Ectodermal cell (in vitro differentiated cells): ENCODE results near the gene KIF16B.

Experiments used
- H3K27ac ChIP-seq: 2 replicates; pipeline ENCODE4 v1.7.0; 2013; ENCODE audit warnings: mild to moderate bottlenecking, low read depth, low read length; ENCODE audit not compliant: insufficient read depth, poor library complexity, severe bottlenecking
- H3K27me3 ChIP-seq: 2 replicates; pipeline ENCODE4 v1.7.0; 2013; ENCODE audit warnings: mild to moderate bottlenecking, low read length; ENCODE audit not compliant: insufficient read depth, control insufficient read depth, poor library complexity, severe bottlenecking
- H3K36me3 ChIP-seq: one replicate; pipeline ENCODE4 v1.7.0; 2013; ENCODE audit warnings: low read length; ENCODE audit not compliant: control insufficient read depth, insufficient read depth
- H3K4me1 ChIP-seq: one replicate; pipeline ENCODE4 v1.7.0; 2013; ENCODE audit warnings: low read length; ENCODE audit not compliant: control insufficient read depth, insufficient read depth
- H3K4me3 ChIP-seq: 2 replicates; pipeline ENCODE4 v1.7.0; 2013; ENCODE audit warnings: low read depth, low read length, control low read depth; ENCODE audit not compliant: insufficient read depth
- H3K9me3 ChIP-seq: 2 replicates; pipeline ENCODE4 v1.7.0; 2013; ENCODE audit warnings: mild to moderate bottlenecking, low read length, moderate library complexity; ENCODE audit not compliant: control insufficient read depth
- WGBS, 2 experiments: methylation state at CpG; one replicate each; pipeline ENCODE4 v1.1.7; 2013; ENCODE audit warnings: missing lambda C conversion rate in 2 of 2; 5-methylcytosine and 5-hydroxymethylcytosine counted together

The KIF16B gene

DNA sequence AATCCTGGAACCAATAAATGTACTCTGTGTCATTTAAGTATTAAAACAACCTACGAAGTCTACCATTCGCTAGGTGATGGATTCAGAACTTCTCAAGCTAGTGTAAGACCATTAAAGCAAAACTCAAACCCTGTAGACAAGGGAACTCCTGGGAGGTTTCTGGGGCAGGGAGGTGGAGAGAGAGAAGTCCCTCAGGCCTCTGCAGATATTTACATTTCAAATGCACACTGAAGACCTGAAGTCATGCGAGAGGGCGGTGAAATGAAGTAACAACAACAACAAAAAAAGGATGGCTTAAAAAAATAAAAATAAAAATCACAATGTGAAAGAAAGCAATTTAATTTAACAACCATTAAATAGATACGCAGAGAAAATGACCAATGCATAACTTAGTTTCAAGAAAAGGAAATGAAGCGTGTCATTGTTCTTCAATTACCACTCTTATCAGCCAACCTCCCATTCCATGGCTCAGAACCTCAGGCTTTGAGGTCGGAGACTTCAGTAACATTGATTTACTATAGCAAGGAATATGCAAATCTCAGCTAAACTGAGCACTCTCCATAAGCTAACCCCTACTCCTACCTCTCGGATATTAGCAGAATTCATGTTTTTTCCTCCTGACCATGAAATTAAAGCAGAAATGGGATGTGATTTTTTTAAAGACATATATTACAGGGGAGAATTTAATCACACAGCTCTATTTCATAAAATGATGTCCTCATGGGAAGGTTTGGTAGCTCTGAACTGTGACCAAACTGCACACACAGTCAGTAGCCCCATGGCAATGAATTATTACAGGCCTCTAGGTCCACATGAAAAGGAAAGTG is 140.6 kb downstream of the KIF16B start:
- H3K27ac ChIP-seq = no peak overlapping the region
- no peaks in the 10 kb centered on the region for H3K4me1 ChIP-seq
- no peaks in the 10 kb centered on the region for H3K36me3 ChIP-seq
- H3K27me3 ChIP-seq = no peaks in the 10 kb centered on the region
- WGBS, 2 experiments = 92 to 96% methylated on average over 6 of the region's 8 CpGs
- H3K4me3 ChIP-seq = no peak overlapping the region
- no peaks in the 10 kb centered on the region for H3K9me3 ChIP-seq

DNA sequence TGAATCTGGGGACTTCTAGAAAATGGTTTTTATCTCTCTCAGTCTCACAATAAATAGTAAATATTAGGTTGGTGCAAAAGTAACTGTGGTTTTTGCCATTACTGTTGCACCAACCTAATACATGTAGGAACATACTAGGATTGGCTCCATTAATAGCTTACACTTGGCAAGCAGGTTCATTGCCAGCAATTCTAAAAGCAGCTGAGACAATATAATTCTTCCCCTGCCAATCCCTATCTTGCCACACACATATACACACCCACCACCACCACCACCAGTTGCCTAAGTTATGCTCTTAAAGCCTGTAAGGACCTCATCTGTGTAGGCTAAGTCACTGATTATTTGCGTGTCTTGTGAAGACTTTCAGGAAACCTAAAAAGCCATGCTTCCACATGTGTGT is 145.1 kb downstream of the KIF16B start:
- Histone ChIP-seq H3K4me3 (no peak overlapping the region), H3K9me3 (no peaks in the 10 kb centered on the region), H3K27ac (no peak overlapping the region), H3K36me3 (no peaks in the 10 kb centered on the region), H3K4me1 (no peaks in the 10 kb centered on the region), H3K27me3 (no peaks in the 10 kb centered on the region)
- 93 to 100% methylated on average over 1 of the region's 1 CpG for WGBS, 2 experiments

DNA sequence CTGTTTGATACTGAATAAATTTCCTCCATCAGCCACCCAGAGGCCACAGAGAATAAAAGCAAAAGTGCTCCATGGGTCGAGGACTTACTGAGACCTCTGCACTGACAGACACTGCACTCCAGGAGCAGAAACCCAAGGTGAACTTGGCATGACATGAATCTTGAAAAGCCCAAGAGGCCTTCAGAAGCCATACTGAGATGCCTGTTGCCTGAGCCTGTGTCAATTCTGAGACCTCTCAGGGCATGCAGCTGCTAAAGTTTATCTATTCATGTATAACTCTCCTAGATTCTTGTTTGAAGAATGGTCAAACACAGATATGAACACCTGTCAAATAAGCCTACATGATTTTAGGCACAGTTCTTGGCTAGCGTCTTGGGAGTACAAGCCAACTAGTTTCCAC is 145.7 kb downstream of the KIF16B start:
- Histone ChIP-seq H3K27me3 (no peaks in the 10 kb centered on the region), H3K4me1 (no peaks in the 10 kb centered on the region), H3K27ac (no peak overlapping the region), H3K9me3 (no peaks in the 10 kb centered on the region), H3K36me3 (no peaks in the 10 kb centered on the region), H3K4me3 (no peak overlapping the region)
- 90 to 95% methylated on average over 2 of the region's 2 CpGs for WGBS, 2 experiments

DNA sequence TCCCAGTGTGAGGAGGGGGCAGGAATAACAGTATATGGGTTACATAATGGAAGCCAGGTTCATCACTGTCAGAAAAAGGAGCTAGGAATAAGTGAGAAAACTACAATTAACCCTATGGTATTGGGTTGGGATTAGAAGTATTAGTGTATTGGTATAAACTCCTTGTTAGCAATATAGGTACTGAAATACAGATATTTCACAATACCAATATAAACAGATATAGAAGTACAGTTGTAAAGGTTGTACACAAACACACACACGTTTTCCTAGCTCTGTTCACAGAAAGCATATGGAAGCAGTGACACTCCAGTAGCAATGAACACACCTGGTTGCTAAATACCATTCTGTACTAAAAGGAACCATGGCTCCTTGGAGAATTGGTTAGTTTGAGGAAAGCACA is 148.5 kb downstream of the KIF16B start:
- Histone ChIP-seq H3K36me3 (no peaks in the 10 kb centered on the region), H3K9me3 (no peaks in the 10 kb centered on the region), H3K4me3 (no peak overlapping the region), H3K27ac (no peak overlapping the region), H3K27me3 (no peaks in the 10 kb centered on the region), H3K4me1 (no peaks in the 10 kb centered on the region)
- WGBS, 2 experiments = 92 to 100% methylated on average over 1 of the region's 1 CpG

DNA sequence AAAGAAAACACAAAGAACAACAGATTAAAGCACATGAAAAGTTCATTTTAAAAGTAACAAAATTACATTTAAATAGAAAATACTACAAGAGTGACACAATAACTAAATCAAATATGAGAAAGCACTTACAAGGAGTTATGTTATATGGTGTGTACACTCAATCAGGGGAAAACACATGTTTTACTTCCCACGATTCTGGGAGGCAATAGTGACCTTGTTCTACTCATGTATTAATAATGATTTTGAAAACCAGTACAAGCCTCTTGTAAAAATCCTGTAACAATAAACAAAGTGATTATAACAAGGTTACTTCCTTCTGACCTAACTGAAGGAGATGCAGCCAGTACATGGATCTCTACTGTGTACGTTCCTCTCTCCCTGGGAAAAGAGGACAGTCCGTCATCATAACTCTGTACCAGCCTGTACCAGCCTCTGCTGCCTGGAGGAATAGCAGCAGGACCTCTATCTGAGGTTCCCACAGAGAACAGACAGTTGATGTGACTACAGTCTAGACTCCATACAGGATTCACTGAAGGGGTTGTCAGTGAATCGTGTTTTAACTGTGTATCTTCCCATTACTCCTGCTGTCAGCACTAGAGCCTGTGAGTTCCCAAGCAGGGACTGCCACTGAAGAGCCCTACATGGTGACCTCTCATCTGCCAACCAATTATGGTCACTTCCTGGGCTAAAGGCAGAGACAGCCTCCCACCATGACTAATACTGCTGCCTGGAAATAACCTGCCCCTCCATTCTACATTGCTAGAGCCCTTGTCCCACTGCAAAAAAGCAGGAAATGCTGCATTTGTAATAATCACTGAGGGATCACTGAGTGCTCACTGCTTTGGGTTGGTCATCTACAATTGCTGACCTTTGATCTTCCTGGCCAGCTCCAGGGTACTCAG is 149.7 kb downstream of the KIF16B start:
- 92 to 93% methylated on average over 3 of the region's 4 CpGs for WGBS, 2 experiments
- no peak overlapping the region for H3K27ac ChIP-seq
- no peaks in the 10 kb centered on the region for H3K4me1 ChIP-seq
- no peaks in the 10 kb centered on the region for H3K9me3 ChIP-seq
- H3K27me3 ChIP-seq = no peaks in the 10 kb centered on the region
- no peaks in the 10 kb centered on the region for H3K36me3 ChIP-seq
- H3K4me3 ChIP-seq = no peak overlapping the region

DNA sequence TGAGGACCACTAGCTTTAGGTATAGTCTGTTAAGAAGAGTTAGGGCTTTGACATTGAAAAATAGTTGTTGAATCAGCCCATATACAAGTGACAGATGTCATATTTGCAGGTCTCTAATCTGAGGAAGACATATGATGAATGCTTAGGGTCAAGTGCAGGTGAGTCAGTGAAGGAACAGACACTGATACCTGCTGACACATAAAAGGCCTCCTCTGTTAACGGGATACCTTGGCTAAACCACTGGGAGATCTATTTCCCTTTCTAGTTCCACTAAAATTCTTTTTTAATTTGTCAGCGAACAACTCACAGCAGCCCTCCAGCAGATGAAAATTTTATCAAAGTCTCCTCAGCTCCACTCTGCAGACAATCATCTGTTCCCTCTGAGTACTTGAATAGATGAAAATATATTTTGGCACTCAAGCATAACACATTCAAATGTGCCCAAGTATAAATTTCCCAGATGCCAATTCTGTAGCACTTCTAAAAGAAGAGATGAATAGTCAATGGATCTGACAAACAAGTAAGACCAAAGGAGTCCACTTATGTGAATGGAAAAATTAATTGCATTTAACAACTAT is 154.0 kb downstream of the KIF16B start:
- H3K9me3 ChIP-seq = no peaks in the 10 kb centered on the region
- H3K4me1 ChIP-seq = no peaks in the 10 kb centered on the region
- H3K4me3 ChIP-seq = no peak overlapping the region
- no peak overlapping the region for H3K27ac ChIP-seq
- 89 to 93% methylated on average over 2 of the region's 2 CpGs for WGBS, 2 experiments
- H3K36me3 ChIP-seq = no peaks in the 10 kb centered on the region
- no peaks in the 10 kb centered on the region for H3K27me3 ChIP-seq

DNA sequence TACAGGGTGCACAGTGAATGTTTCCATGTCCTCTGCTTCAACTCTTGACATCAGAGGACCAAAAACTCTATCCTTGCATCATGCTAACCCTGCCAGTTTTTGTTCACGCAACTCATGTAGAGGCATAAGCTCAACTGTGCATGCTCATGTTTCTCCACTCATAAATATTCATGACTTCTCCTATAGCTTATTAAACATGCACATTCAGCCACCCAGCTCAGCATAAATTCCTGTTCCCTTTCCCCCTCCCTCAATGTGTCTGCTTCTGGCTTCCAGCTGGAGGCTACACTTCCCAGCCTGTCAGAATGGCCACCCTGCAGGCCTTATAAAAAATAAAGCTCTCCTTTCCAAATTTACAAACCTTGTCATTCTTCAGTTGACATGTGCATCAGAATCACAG is 154.6 kb downstream of the KIF16B start:
- Histone ChIP-seq H3K27me3 (no peaks in the 10 kb centered on the region), H3K27ac (no peak overlapping the region), H3K4me1 (no peaks in the 10 kb centered on the region), H3K9me3 (no peaks in the 10 kb centered on the region), H3K4me3 (no peak overlapping the region), H3K36me3 (no peaks in the 10 kb centered on the region)
- WGBS, 2 experiments = 94 to 95% methylated on average over 1 of the region's 1 CpG

DNA sequence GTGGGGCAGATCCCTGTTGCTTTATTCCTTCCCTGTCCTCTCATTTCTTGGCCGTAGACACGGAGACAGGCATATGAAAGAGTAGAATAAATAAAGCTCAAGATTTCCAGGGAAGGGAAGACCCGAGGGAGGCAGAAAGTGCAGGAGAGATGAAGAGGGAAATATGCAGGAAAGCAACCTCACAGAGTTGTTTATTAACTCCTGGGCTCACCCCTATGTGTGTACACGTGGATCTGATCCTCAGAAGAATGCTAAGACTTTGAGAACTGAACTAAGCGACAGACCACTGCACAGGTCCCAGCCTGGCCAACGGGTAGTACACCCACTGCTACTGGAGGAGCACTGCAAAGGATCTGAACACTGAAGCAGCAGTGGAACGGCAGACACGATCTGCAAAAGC is 156.2 kb downstream of the KIF16B start:
- Histone ChIP-seq H3K27me3 (no peaks in the 10 kb centered on the region), H3K36me3 (no peaks in the 10 kb centered on the region), H3K4me3 (no peak overlapping the region), H3K27ac (no peak overlapping the region), H3K4me1 (no peaks in the 10 kb centered on the region), H3K9me3 (no peaks in the 10 kb centered on the region)
- WGBS, 2 experiments = 93 to 95% methylated on average over 8 of the region's 8 CpGs

DNA sequence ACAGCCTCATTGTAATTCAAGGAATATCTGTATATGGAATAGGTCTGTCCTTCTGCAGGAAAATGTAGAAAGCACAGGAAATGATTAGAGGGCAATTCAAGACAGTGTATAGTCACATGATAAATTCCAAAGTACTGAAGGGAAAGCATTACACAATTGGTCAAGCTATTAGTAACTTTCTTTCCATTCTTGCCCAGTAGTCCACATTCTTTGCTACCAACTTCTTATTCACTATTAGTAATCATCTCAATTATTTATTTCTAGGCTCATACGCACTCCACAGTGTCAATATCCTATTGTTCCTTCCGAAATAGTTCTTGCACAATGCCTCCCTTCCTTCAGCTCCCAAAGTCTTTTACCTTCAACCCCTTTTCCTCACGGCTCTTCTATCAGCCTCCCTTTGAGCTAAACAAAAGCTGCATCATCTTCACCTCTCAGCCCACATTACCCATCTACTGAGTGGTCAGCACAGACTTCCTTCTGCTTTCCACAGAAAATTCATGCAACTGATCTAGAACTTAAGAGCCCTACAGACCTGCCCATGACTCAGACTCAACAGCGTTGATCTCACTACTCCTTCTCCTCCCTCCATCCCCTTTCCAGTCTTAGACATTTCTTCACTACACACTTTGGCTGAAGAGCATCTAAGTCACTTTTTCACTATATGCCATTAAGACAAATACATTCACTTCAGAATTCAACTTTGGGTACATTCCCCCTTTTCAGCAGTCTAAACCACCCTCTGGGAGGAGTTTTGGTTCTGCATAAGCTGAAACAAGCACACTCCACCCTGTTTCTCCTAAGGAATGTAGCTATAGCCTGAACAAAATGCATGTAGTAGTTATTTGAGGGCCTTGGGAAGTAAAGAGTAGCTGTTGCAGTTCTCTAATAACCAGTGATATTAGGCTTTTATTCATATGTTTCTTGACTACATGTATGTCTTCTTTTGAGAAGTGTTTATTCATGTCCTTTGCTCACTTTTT is 157.9 kb downstream of the KIF16B start:
- Histone ChIP-seq H3K27ac (no peak overlapping the region), H3K36me3 (no peaks in the 10 kb centered on the region), H3K9me3 (no peaks in the 10 kb centered on the region), H3K4me3 (no peak overlapping the region), H3K27me3 (no peaks in the 10 kb centered on the region), H3K4me1 (no peaks in the 10 kb centered on the region)
- WGBS, 2 experiments = 87 to 90% methylated on average over 4 of the region's 4 CpGs
